GM12878 (cell line): ENCODE measurements around the gene CCL3. TPM values are rescaled to one million over a fixed set of nuclear protein-coding genes. Genes with fewer than 3 reads are reported as not detected.

Source experiments
- ATAC-seq: fragments of 200-7000 bp; cut with Tn5 transposase; 3 replicates; pipeline ENCODE4 v1.9.1; 2020; ENCODE audit warnings: mild to moderate bottlenecking, moderate library complexity
- BruUV-seq: library from RNA; stranded (reverse); fragments of 400-500 nt; replicated peaks from 2 replicates; lab custom pipeline; 2021; lab: Mats Ljungman, UMichigan
- CTCF ChIA-PET: fragments of 300-600 bp; sonication (Branson Sonifier 250); formaldehyde crosslinking; extraction: SDS; loops from one replicate; lab custom pipeline; 2021; ENCODE audit warnings: inconsistent platforms; lab: Yijun Ruan, JAX
- POLR2A ChIA-PET: fragments of 350-600 bp; formaldehyde crosslinking; extraction: SDS; loops from one replicate; lab custom pipeline; 2021; ENCODE audit warnings: inconsistent platforms; lab: Charles Lee
- RAD21 ChIA-PET: fragments of 300-600 bp; sonication (Branson Sonifier 250); formaldehyde crosslinking; loops from one replicate; lab custom pipeline; 2023; ENCODE audit warnings: antibody characterized with exemption; ENCODE audit not compliant: unreplicated experiment; lab: Charles Lee
- SMC1A ChIA-PET: fragments of 300-600 bp; sonication (Branson Sonifier 250); formaldehyde crosslinking; loops from one replicate; lab custom pipeline; 2023; ENCODE audit not compliant: unreplicated experiment, uncharacterized antibody; lab: Charles Lee
- DNase-seq: peaks from one replicate; pipeline ENCODE4 v3.0.0-alpha.2; 2011; ENCODE audit warnings: low read depth, low spot score
- FAIRE-seq: peaks from 3 replicates; lab custom pipeline; 2011; peaks lifted over from hg19 to GRCh38; lab: Jason Lieb, UNC
- H2AFZ ChIP-seq: 2 replicates; pipeline ENCODE4 v1.6.0; 2011; ENCODE audit warnings: low read depth, low read length, control low read depth; ENCODE audit not compliant: control insufficient read depth
- H3K27ac ChIP-seq: 2 replicates; pipeline ENCODE4 v1.5.1; 2011; ENCODE audit warnings: control low read depth; ENCODE audit not compliant: control insufficient read depth, insufficient read depth
- H3K27me3 ChIP-seq, 2 experiments: replicated peaks in 1 of 2; 2 replicates each; pipeline versions ENCODE4 v1.6.0 to v1.6.1; 2011; ENCODE audit warnings: low read length in 1 of 2; ENCODE audit not compliant: control insufficient read depth in 2 of 2, insufficient read depth in 2 of 2
- H3K36me3 ChIP-seq, 2 experiments: 2 replicates each; pipeline ENCODE4 v1.5.1; 2011; ENCODE audit warnings: low read length in 1 of 2; ENCODE audit not compliant: control insufficient read depth in 2 of 2, insufficient read depth in 2 of 2
- H3K4me1 ChIP-seq: 2 replicates; pipeline ENCODE4 v1.6.1; 2011; ENCODE audit warnings: mild to moderate bottlenecking, low read length, moderate library complexity, mixed read lengths; ENCODE audit not compliant: control insufficient read depth, insufficient read depth
- H3K4me2 ChIP-seq: 2 replicates; pipeline ENCODE4 v1.6.0; 2011; ENCODE audit warnings: control low read depth; ENCODE audit not compliant: control insufficient read depth, insufficient read depth
- H3K4me3 ChIP-seq: fragments of 200-600 bp; sonication (generic); 2 replicates; pipeline ENCODE4 v1.5.1; 2016
- H3K79me2 ChIP-seq: 2 replicates; pipeline ENCODE4 v1.6.0; 2011; ENCODE audit warnings: low read length; ENCODE audit not compliant: control insufficient read depth, insufficient read depth
- H3K9ac ChIP-seq: 2 replicates; pipeline ENCODE4 v1.8.0; 2011; ENCODE audit warnings: low read length, control low read depth, mixed read lengths; ENCODE audit not compliant: control insufficient read depth, insufficient read depth
- H3K9me3 ChIP-seq: replicated peaks from 3 replicates; pipeline ENCODE4 v1.5.1; 2011; ENCODE audit warnings: mild to moderate bottlenecking, low read length; ENCODE audit not compliant: control insufficient read depth, insufficient read depth
- H4K20me1 ChIP-seq: 2 replicates; pipeline ENCODE4 v1.6.0; 2011; ENCODE audit not compliant: control insufficient read depth, insufficient read depth
- CEBPB ChIP-seq, 2 experiments: fragments of 150-350 bp in 1 of 2; IDR thresholded peaks; 2 replicates each; pipeline ENCODE4 v1.6.1; 2012 to 2014; ENCODE audit warnings: low read depth in 2 of 2, low read length in 2 of 2, borderline replicate concordance in 1 of 2, inconsistent platforms in 1 of 2
- CHD1 ChIP-seq: IDR thresholded peaks from 2 replicates; pipeline ENCODE4 v1.6.1; 2012; ENCODE audit warnings: low read depth, low read length, improper control_type of control experiment
- ETV6 ChIP-seq, 2 experiments: fragments of 450-650 bp in 1 of 2; IDR thresholded peaks in 1 of 2; conservative IDR thresholded peaks in 1 of 2; 2 replicates each; pipeline ENCODE4 v1.6.1; 2014; ENCODE audit warnings: antibody characterized with exemption in 1 of 2, borderline replicate concordance in 1 of 2, low read depth in 1 of 2, mild to moderate bottlenecking in 1 of 2, moderate library complexity in 1 of 2
- MTA3 ChIP-seq: IDR thresholded peaks from 2 replicates; pipeline ENCODE4 v1.6.1; 2012; ENCODE audit warnings: low read length, inconsistent platforms, borderline replicate concordance
- MYC ChIP-seq: IDR thresholded peaks from 2 replicates; pipeline ENCODE4 v1.6.1; 2011; ENCODE audit warnings: mild to moderate bottlenecking, low read length, moderate library complexity, inconsistent platforms; ENCODE audit not compliant: insufficient read depth, insufficient replicate concordance, insufficient read length, severe bottlenecking
- NFIC ChIP-seq: IDR thresholded peaks from 2 replicates; pipeline ENCODE4 v1.6.1; 2012; ENCODE audit warnings: low read depth, mild to moderate bottlenecking, inconsistent platforms, low read length, moderate library complexity
- NR2F1 ChIP-seq: fragments of 450-650 bp; conservative IDR thresholded peaks from 2 replicates; pipeline ENCODE4 v1.6.1; 2017; ENCODE audit warnings: mild to moderate bottlenecking
- POLR2AphosphoS5 ChIP-seq: IDR thresholded peaks from 2 replicates; pipeline ENCODE4 v1.6.1; 2011; ENCODE audit warnings: mild to moderate bottlenecking, low read length, inconsistent platforms
- RFX5 ChIP-seq: IDR thresholded peaks from 2 replicates; pipeline ENCODE4 v1.6.1; 2011; ENCODE audit warnings: low read depth, low read length, improper control_type of control experiment
- TARDBP ChIP-seq: IDR thresholded peaks from 2 replicates; pipeline ENCODE4 v1.6.1; 2016; ENCODE audit warnings: borderline replicate concordance
- TCF3 ChIP-seq: IDR thresholded peaks from 2 replicates; pipeline ENCODE4 v1.6.1; 2012; ENCODE audit warnings: low read depth, mild to moderate bottlenecking, low read length, borderline replicate concordance; ENCODE audit not compliant: insufficient read depth
- ZZZ3 ChIP-seq: IDR thresholded peaks from 2 replicates; pipeline ENCODE4 v1.6.1; 2011; ENCODE audit warnings: low read depth; ENCODE audit not compliant: control insufficient read depth, insufficient read length
- WGBS: methylation state at CpG from one replicate; pipeline ENCODE4 v1.1.6; 2016; ENCODE audit warnings: low lambda C conversion rate; ENCODE audit not compliant: insufficient replicate concordance, insufficient coverage; ENCODE audit errors: missing lambda C conversion rate; 5-methylcytosine and 5-hydroxymethylcytosine counted together
- in situ Hi-C: fragments of 300-500 bp; cut with MboI; formaldehyde crosslinking; loops from 9 replicates; pipeline ENCODE4 v1.14.3; 2018; ENCODE audit warnings: mixed read lengths
- intact Hi-C: fragments of 100-400 bp; cut with micrococcal nuclease; formaldehyde crosslinking; loops from one replicate; pipeline ENCODE4 v1.14.2; 2022; ENCODE audit not compliant: unreplicated experiment
- polyA plus RNA-seq, 11 experiments: library from polyadenylated mRNA; depleted of rRNA in 4 of 11; unstranded in 6 of 11; stranded (reverse) in 5 of 11; fragments of >200 nt; fragmentation: Nextera tagmentation in 4 of 11; fragmentation: Illumina TruSeq in 1 of 11; extraction: Ambion mirVana in 4 of 11; extraction: Trizol in 1 of 11; gene quantifications; 1 replicate in 1 of 11; 2 replicates in 10 of 11; pipeline versions ENCODE4 v1.2.1 to v1.2.3, GENCODE V29; 2011 to 2016; ENCODE audit warnings: inconsistent platforms in 2 of 11, missing spikeins in 2 of 11, low read depth in 1 of 11
- total RNA-seq, 4 experiments: library from RNA; depleted of rRNA in 3 of 4; stranded (reverse); fragments of >200 nt in 3 of 4; fragmentation: Illumina TruSeq in 1 of 4; extraction: Trizol in 1 of 4; gene quantifications; 2 replicates each; pipeline versions ENCODE4 v1.2.1 to v1.2.3, GENCODE V29; 2013 to 2021
- TF ChIP-seq, protein P1 (sequence below): fragments of 450-650 bp; IDR thresholded peaks from 2 replicates; pipeline ENCODE4 v1.6.1; 2018; ENCODE audit warnings: mild to moderate bottlenecking, low read depth, moderate library complexity; ENCODE audit not compliant: partially characterized antibody
- TF ChIP-seq, protein P2 (sequence below): fragments of 450-650 bp; formaldehyde crosslinking; IDR thresholded peaks from 2 replicates; pipeline ENCODE4 v1.5.0; 2022; ENCODE audit warnings: mild to moderate bottlenecking, missing genetic modification characterization
- TF ChIP-seq, protein P3 (sequence below): fragments of 450-650 bp; IDR thresholded peaks from 2 replicates; pipeline ENCODE4 v1.6.1; 2017; ENCODE audit warnings: borderline replicate concordance

Gene CCL3
- total and polyA plus RNA-seq, 10 of the 15 experiments (the other 5 are each of a cell fraction or from before 2014, with no cell fraction given) = 96.5 to 1,488 (median 199) TPM

DNA sequence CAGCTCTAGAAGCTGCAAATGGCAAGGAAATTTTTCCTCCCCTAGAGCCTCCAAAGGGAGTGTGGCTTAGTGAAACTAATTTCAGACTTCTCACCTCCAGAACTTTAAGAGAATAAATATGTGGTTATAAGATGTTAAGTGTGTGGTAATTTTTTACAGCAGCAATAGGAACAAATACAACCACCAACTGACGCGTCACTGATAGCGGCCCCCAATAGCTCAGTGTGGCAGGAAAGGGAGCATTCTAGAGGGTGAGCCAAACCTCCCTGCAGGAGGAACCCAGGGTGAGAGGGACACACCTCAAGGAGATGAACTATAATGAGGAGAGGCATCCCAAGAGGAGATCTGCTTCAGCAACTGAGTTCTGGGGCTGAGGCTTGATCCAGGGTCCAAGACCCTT is 17.7 kb upstream of the CCL3 start:
- POLR2A ChIA-PET = no interaction called here
- no peak for DNase-seq
- Histone ChIP-seq H3K27me3 (no peaks in the 10 kb centered on the region), H3K9me3 (peaks cover 9% of the 10 kb centered on the region; the same call in 2 of the 3 replicates), H4K20me1 (no peaks in the 10 kb centered on the region), H3K27ac (no peak overlapping the region), H3K9ac (no peak overlapping the region), H3K4me3 (no peak overlapping the region), H3K79me2 (no peaks in the 10 kb centered on the region), H3K4me2 (no peak overlapping the region), H2AFZ (no peak overlapping the region), H3K4me1 (peaks cover 13% of the 10 kb centered on the region), H3K36me3 (no peaks in the 10 kb centered on the region)
- 100% methylated on average over 3 of the region's 3 CpGs for WGBS
- SMC1A ChIA-PET = interaction anchor here (1.1 to 5.5 kb wide), 2 partner anchors 11 to 40 kb away, joined by 4 to 39 read pairs; no protein-coding TSS in a partner anchor
- RAD21 ChIA-PET = interaction anchor here (1.3 kb wide), 2 partner anchors 9 to 21 kb away, joined by 3 read pairs; no protein-coding TSS in a partner anchor
- CTCF ChIA-PET = no interaction called here
- intact Hi-C loops = no loop called here
- TF ChIP-seq CEBPB (IDR thresholded peaks at IDR 0.05; ENCODE audit: borderline replicate concordance in 1 of 2, low read depth in 2 of 2, low read length in 2 of 2) (no peak), POLR2AphosphoS5 (no peak), CHD1 (no peak), ETV6 (conservative IDR thresholded peaks at IDR 0.05 in 1 of 2, IDR thresholded peaks at IDR 0.05 in 1 of 2; ENCODE audit: borderline replicate concordance in 1 of 2, low read depth in 1 of 2) (no peak), TCF3 (no peak), TARDBP (no peak), ZZZ3 (no peak), RFX5 (no peak), MTA3 (no peak), NR2F1 (no peak), MYC (no peak), NFIC (no peak)
- TF ChIP-seq, protein P1, sequence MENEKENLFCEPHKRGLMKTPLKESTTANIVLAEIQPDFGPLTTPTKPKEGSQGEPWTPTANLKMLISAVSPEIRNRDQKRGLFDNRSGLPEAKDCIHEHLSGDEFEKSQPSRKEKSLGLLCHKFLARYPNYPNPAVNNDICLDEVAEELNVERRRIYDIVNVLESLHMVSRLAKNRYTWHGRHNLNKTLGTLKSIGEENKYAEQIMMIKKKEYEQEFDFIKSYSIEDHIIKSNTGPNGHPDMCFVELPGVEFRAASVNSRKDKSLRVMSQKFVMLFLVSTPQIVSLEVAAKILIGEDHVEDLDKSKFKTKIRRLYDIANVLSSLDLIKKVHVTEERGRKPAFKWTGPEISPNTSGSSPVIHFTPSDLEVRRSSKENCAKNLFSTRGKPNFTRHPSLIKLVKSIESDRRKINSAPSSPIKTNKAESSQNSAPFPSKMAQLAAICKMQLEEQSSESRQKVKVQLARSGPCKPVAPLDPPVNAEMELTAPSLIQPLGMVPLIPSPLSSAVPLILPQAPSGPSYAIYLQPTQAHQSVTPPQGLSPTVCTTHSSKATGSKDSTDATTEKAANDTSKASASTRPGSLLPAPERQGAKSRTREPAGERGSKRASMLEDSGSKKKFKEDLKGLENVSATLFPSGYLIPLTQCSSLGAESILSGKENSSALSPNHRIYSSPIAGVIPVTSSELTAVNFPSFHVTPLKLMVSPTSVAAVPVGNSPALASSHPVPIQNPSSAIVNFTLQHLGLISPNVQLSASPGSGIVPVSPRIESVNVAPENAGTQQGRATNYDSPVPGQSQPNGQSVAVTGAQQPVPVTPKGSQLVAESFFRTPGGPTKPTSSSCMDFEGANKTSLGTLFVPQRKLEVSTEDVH = no peak
- TF ChIP-seq, protein P2, sequence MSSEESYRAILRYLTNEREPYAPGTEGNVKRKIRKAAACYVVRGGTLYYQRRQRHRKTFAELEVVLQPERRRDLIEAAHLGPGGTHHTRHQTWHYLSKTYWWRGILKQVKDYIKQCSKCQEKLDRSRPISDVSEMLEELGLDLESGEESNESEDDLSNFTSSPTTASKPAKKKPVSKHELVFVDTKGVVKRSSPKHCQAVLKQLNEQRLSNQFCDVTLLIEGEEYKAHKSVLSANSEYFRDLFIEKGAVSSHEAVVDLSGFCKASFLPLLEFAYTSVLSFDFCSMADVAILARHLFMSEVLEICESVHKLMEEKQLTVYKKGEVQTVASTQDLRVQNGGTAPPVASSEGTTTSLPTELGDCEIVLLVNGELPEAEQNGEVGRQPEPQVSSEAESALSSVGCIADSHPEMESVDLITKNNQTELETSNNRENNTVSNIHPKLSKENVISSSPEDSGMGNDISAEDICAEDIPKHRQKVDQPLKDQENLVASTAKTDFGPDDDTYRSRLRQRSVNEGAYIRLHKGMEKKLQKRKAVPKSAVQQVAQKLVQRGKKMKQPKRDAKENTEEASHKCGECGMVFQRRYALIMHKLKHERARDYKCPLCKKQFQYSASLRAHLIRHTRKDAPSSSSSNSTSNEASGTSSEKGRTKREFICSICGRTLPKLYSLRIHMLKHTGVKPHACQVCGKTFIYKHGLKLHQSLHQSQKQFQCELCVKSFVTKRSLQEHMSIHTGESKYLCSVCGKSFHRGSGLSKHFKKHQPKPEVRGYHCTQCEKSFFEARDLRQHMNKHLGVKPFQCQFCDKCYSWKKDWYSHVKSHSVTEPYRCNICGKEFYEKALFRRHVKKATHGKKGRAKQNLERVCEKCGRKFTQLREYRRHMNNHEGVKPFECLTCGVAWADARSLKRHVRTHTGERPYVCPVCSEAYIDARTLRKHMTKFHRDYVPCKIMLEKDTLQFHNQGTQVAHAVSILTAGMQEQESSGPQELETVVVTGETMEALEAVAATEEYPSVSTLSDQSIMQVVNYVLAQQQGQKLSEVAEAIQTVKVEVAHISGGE = no peak
- TF ChIP-seq, protein P3, sequence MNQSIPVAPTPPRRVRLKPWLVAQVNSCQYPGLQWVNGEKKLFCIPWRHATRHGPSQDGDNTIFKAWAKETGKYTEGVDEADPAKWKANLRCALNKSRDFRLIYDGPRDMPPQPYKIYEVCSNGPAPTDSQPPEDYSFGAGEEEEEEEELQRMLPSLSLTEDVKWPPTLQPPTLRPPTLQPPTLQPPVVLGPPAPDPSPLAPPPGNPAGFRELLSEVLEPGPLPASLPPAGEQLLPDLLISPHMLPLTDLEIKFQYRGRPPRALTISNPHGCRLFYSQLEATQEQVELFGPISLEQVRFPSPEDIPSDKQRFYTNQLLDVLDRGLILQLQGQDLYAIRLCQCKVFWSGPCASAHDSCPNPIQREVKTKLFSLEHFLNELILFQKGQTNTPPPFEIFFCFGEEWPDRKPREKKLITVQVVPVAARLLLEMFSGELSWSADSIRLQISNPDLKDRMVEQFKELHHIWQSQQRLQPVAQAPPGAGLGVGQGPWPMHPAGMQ = no peak
- BruUV-seq = no TSS peak
- no peak for FAIRE-seq
- no peak for ATAC-seq
- in situ Hi-C loops = no loop called here
